Heart left ventricle (tissue), 16 donors: ENCODE data around the gene DOK5. TPM values are rescaled to one million over a fixed set of nuclear protein-coding genes. Genes with fewer than 3 reads are reported as not detected.

ENCODE experiments used
- ATAC-seq, 4 donors: fragments of 200-7000 bp; cut with Tn5 transposase; one replicate each; pipeline ENCODE4 v1.9.1; 2020 to 2022; ENCODE audit warnings: moderate library complexity in 4 of 4, mild to moderate bottlenecking in 3 of 4, moderate number of reproducible peaks in 1 of 4
- DNase-seq, 5 donors: peaks; one replicate each; pipeline ENCODE4 v3.0.0-alpha.2; 2020
- H3K27ac ChIP-seq, 12 donors: fragments of 200-600 bp; sonication (generic) in 4 of 12; one replicate each; pipeline versions ENCODE4 v1.5.0 to v1.8.0; 2016 to 2022; ENCODE audit warnings: mild to moderate bottlenecking in 2 of 12
- H3K27me3 ChIP-seq, 9 donors: fragments of 200-600 bp; sonication (generic) in 2 of 9; one replicate each; pipeline versions ENCODE4 v1.5.1 to v1.8.0; 2016 to 2022; ENCODE audit warnings: mild to moderate bottlenecking in 3 of 9
- H3K36me3 ChIP-seq, 9 donors: fragments of 200-600 bp; sonication (generic) in 2 of 9; one replicate each; pipeline versions ENCODE4 v1.5.0 to v1.8.0; 2018 to 2022; ENCODE audit warnings: mild to moderate bottlenecking in 2 of 9
- H3K4me1 ChIP-seq, 12 donors: fragments of 200-600 bp; sonication (generic) in 4 of 12; one replicate each; pipeline versions ENCODE4 v1.5.0 to v1.8.0; 2016 to 2022; ENCODE audit warnings: mild to moderate bottlenecking in 3 of 12
- H3K4me3 ChIP-seq, 12 donors: fragments of 200-600 bp; sonication (generic) in 4 of 12; one replicate each; pipeline versions ENCODE4 v1.5.0 to v1.8.0; 2017 to 2022; ENCODE audit warnings: mild to moderate bottlenecking in 9 of 12, moderate library complexity in 4 of 12
- H3K9me3 ChIP-seq, 12 donors: fragments of 200-600 bp; sonication (generic) in 4 of 12; one replicate each; pipeline versions ENCODE4 v1.5.0 to v1.8.0; 2016 to 2022; ENCODE audit warnings: mild to moderate bottlenecking in 1 of 12
- POLR2A ChIP-seq, 2 donors: fragments of 450-650 bp; IDR thresholded peaks; one replicate each; pipeline ENCODE4 v1.6.1; 2017; ENCODE audit warnings: antibody characterized with exemption in 2 of 2, mild to moderate bottlenecking in 2 of 2, moderate library complexity in 2 of 2
- WGBS, 4 donors: extraction: QIAGEN DNeasy Blood & Tissue Kit in 2 of 4; methylation state at CpG; one replicate each; pipeline versions ENCODE4 v1.1.5 to v1.1.7; 2013 to 2018; 5-methylcytosine and 5-hydroxymethylcytosine counted together
- intact Hi-C, 10 donors: fragments of 100-400 bp; cut with DNase I; formaldehyde crosslinking; loops; one replicate each; pipeline versions ENCODE4 v1.11.1 to v1.14.2; 2022
- polyA plus RNA-seq, 2 donors: library from polyadenylated mRNA; stranded (reverse); fragments of 200-250 nt; gene quantifications; one replicate each; pipeline ENCODE4 v1.2.3, GENCODE V29; 2013
- total RNA-seq, 9 donors: library from RNA; depleted of rRNA in 2 of 9; stranded (reverse); fragments of >200 nt in 2 of 9; fragmentation: NEBNext Ultra II Directional in 3 of 9; extraction: Animal tissue kit (Norgen Biotek cat#: 25700) in 3 of 9; gene quantifications; one replicate each; pipeline versions ENCODE4 v1.1.0 to v1.2.4, GENCODE V29; 2016 to 2023
- TF ChIP-seq, protein P1 (sequence below), 12 donors: fragments of 200-600 bp; sonication (generic) in 4 of 12; IDR thresholded peaks; one replicate each; pipeline versions ENCODE4 v1.5.0 to v1.8.0; 2018 to 2022; ENCODE audit warnings: antibody characterized with exemption in 12 of 12, mild to moderate bottlenecking in 5 of 12
- donor health status: ischemic (EF 13 %, LVEDD 7.1; RV severe dilation, severe dysfunction).
- donor health status: healthy with polysubstance abuse.
- donor health status: DM: no; HTN: yes; CAD: no.
- donor health status: DM: no; HTN: no; CAD: no.
- donor health status: ischemic (EF 25% LVEDD 6.9; RV normal size, moderate dysfunction).
- donor health status: ischemic (EF 25% LVEDD 5.7; RV mildly dilated, moderate dysfunction).
- donor health status: healthy.
- donor health status: DM: yes; HTN: yes; CAD: no.
- donor health status: ischemic (EF 35%, LVEDD 5.7; RV mildly dilated, moderate dysfunction).
- donor health status: nonischemic (EF 11% LVEDD 7.7; RV severe dilation, severe dysfunction).
- donor health status: DM: yes; HTN: yes; CAD: no.
- donor health status: PGD.
- donor health status: ischemic (EF 29% LVEDD 5.4; RV normal size, mild dysfunction).
- donor health status: nonischemic (EF 23%, LVEDD 6.1; RV moderate dilation, normal function).

Gene DOK5
- total and polyA plus RNA-seq, 11 donors, result 3.4 to 23.5 (median 6.4) TPM

DNA sequence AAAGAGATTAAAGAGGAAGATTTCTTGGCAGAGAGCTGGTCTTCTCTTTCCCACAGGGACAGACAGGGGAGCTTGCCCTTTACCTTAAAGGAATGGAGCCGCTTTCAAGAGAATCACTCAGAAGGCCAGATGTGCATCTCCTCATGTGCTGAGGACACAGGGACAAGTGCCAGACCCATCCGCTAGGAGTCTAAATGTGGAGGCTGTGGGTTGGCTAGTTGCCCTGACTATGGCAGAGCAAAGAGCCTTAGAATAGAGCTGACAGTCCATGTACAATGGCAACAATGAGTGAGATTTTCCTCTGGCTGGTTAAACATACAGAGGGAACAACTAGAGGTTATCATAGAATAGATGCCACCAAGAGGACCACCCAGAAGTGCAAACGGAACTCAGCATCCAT lies 7.3 kb upstream of the DOK5 start:
- peak in 2 of 4 donors; percentile 73 to 82 for ATAC-seq
- no peaks in the 10 kb centered on the region for H3K36me3 ChIP-seq
- intact Hi-C loops, result no loop called here

DNA sequence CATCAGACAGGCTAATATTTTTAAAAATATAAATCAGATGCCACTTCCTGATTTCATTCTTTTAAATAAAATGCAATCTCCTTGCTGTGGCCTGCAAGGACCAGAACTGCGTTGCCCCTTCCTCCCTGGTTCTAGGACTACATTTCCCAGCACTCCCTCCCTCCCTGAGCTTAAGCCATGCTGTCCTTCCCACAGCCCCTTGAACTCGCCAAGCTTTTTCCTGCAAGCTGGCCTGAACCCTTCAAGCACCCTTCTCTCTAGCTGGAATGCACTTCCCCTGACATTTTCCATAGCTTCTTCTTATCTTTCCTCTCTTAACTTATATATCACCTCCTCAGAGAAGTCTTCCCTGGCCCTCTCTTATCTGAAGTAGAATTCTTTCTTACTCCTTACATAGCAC lies 6.1 kb upstream of the DOK5 start:
- WGBS, 4 donors, result 39 to 64% (median 40%) methylated on average over 2 of the region's 2 CpGs
- H3K4me1 ChIP-seq, result peaks cover 0 to 10% (median 0%) of the 10 kb centered on the region in 12 donors
- no peaks in the 10 kb centered on the region for H3K27me3 ChIP-seq
- no peak for DNase-seq
- peak overlapping the region in 3 of 12 donors; percentile 40 to 63 (median 51) for H3K27ac ChIP-seq
- no peaks in the 10 kb centered on the region for H3K9me3 ChIP-seq
- peak in 3 of 4 donors; percentile 50 to 72 (median 61) for ATAC-seq
- peak overlapping the region in 1 of 12 donors; percentile 14 for H3K4me3 ChIP-seq
- intact Hi-C loops, result no loop called here
- no peaks in the 10 kb centered on the region for H3K36me3 ChIP-seq
- TF ChIP-seq, protein P1, sequence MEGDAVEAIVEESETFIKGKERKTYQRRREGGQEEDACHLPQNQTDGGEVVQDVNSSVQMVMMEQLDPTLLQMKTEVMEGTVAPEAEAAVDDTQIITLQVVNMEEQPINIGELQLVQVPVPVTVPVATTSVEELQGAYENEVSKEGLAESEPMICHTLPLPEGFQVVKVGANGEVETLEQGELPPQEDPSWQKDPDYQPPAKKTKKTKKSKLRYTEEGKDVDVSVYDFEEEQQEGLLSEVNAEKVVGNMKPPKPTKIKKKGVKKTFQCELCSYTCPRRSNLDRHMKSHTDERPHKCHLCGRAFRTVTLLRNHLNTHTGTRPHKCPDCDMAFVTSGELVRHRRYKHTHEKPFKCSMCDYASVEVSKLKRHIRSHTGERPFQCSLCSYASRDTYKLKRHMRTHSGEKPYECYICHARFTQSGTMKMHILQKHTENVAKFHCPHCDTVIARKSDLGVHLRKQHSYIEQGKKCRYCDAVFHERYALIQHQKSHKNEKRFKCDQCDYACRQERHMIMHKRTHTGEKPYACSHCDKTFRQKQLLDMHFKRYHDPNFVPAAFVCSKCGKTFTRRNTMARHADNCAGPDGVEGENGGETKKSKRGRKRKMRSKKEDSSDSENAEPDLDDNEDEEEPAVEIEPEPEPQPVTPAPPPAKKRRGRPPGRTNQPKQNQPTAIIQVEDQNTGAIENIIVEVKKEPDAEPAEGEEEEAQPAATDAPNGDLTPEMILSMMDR (IDR thresholded peaks at IDR 0.05), result no peak
- TF ChIP-seq POLR2A (IDR thresholded peaks at IDR 0.05), result no peak

More for the DNA sequence above, 7.3 kb upstream of the DOK5 start:
- no peaks in the 10 kb centered on the region for H3K27me3 ChIP-seq
- WGBS, 4 donors, result 53 to 68% (median 60%) methylated on average over 3 of the region's 3 CpGs
- no peaks in the 10 kb centered on the region for H3K9me3 ChIP-seq
- H3K4me1 ChIP-seq, result peaks cover 0 to 10% (median 0%) of the 10 kb centered on the region in 12 donors
- H3K27ac ChIP-seq, result peak overlapping the region in 1 of 12 donors; percentile 19
- TF ChIP-seq, protein P1 (IDR thresholded peaks at IDR 0.05), result peak in 1 of 12 donors; percentile 8
- TF ChIP-seq POLR2A (IDR thresholded peaks at IDR 0.05), result no peak
- H3K4me3 ChIP-seq, result no peak overlapping the region
- peak in 4 of 5 donors; percentile 22 to 60 (median 48) for DNase-seq

GRCh38 chr20:54469952-54470351 lies 5.4 kb upstream of the DOK5 start:
- H3K36me3 ChIP-seq, result no peaks in the 10 kb centered on the region
- H3K9me3 ChIP-seq, result no peaks in the 10 kb centered on the region
- DNase-seq (no peak), ATAC-seq (peak in 3 of 4 donors; percentile 53 to 75 (median 59))
- intact Hi-C loops, result loop anchor here in 6 of 10 donors (5.0 to 10.0 kb wide), 6 partner anchors 147 to 253 kb away; no protein-coding TSS in a partner anchor
- H3K27ac ChIP-seq, result peak overlapping the region in 4 of 12 donors; percentile 40 to 63 (median 56)
- 23 to 32% (median 29%) methylated on average over 1 of the region's 1 CpG for WGBS, 4 donors
- TF ChIP-seq, protein P1 (IDR thresholded peaks at IDR 0.05), result no peak
- no peak for TF ChIP-seq POLR2A (IDR thresholded peaks at IDR 0.05)
- H3K27me3 ChIP-seq, result peaks cover 0 to 4% (median 0%) of the 10 kb centered on the region in 9 donors
- peak overlapping the region in 1 of 12 donors; percentile 14 for H3K4me3 ChIP-seq
- H3K4me1 ChIP-seq, result peaks cover 0 to 10% (median 0%) of the 10 kb centered on the region in 12 donors

DNA sequence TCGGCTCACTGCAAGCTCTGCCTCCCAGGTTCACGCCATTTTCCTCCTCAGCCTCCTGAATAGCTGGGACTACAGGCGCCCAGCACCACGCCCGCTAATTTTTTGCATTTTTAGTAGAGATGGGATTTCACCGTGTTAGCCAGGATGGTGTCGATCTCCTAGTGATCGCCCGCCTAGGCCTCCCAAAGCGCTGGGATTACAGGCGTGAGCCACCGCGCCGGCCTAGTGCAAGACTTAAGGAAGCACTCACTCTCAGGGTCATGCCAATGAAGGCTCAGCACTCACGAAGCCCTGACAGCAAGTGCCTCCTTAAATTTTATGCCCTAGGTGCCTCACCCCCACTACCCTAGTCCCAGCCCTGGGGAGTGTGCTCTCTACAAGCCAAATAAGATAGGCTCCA lies 4.7 kb upstream of the DOK5 start:
- 92 to 97% (median 95%) methylated on average over 15 of the region's 15 CpGs for WGBS, 4 donors
- Histone ChIP-seq H3K9me3 (no peaks in the 10 kb centered on the region), H3K36me3 (no peaks in the 10 kb centered on the region), H3K27me3 (peaks cover 0 to 8% (median 0%) of the 10 kb centered on the region in 9 donors), H3K4me1 (peaks cover 0 to 10% (median 0%) of the 10 kb centered on the region in 12 donors), H3K4me3 (no peak overlapping the region), H3K27ac (peak overlapping the region in 1 of 12 donors; percentile 63)
- no peak for ATAC-seq
- TF ChIP-seq, protein P1 (IDR thresholded peaks at IDR 0.05), result no peak
- TF ChIP-seq POLR2A (IDR thresholded peaks at IDR 0.05), result no peak
- intact Hi-C loops, result loop anchor here in 6 of 10 donors (5.0 to 10.0 kb wide), 6 partner anchors 147 to 253 kb away; no protein-coding TSS in a partner anchor
- DNase-seq, result no peak
